ENCODE data around the gene EMC8.
"Not testable (repeated sequence)": the region's sequence is repeated elsewhere in the genome, so short reads cannot be mapped to it uniquely, and the experiment has no call there.

Gene EMC8

DNA sequence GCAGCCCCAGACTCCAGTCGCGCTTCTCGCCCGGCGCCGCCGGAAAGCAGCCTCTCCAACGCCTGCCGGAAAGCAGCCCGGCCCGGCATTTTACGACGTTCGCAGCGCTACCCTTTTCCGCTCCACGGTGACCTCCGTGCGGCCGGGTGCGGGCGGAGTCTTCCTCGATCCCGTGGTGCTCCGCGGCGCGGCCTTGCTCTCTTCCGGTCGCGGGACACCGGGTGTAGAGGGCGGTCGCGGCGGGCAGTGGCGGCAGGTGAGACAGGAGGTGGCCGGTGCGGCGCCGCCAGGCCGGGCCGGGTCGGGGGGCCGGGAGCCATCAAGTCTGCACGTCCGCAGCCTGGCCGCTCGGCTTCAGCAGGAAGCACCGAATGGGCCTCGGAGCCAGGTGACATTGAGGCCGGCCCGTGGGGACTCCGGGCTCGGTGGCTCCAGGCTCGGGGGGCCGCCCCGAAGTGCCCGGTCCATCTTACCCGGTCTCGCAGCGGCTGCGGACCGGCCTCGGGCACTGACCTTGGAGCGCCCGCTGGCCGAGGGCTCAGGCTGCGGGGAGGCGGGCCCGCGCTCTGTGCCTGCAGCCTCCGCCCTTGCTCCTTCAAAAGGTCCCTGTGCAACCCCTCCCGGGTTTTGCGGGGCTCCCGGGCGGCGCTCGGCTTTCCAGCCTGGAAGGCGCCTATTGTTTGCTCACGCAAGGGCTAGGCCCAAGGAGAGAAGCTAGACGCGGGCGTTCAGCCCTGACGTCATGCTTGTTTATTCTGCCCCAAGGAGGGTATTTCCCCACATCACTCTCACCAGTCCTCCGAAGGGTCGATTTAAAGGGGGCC, at the start of gene EMC8, which contains the start of gene COX4I1:
Gene EMC8, minus strand, starts transcription at position 48 of the 824 bp plus-strand sequence. CDS start 249 bp downstream, outside the sequence.
Gene COX4I1, plus strand, starts transcription at position 199 of the 824 bp plus-strand sequence. CDS start 1,511 bp downstream, outside the sequence.
- peak; percentile 94 for DNase-seq

DNA sequence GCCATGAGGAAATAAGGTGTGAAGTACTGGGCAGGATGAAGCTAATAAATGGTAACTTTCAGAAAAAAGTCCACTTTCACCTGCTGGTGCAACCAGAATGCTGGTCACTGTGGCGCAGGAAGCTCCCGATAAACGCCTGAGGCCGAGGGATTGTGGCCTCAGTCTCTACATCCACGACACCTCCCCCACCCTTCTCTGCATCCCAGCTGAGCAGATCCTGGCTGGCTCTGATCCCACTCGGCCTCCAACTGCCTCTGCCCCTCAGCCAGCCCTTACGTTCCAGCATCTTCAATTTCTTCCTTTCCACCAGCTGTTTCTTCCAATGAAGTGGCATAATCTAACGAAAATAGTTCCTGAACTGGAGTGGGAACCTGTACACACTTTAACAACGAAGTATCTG, 49.6 kb upstream of the EMC8 start:
- no peak for DNase-seq

DNA sequence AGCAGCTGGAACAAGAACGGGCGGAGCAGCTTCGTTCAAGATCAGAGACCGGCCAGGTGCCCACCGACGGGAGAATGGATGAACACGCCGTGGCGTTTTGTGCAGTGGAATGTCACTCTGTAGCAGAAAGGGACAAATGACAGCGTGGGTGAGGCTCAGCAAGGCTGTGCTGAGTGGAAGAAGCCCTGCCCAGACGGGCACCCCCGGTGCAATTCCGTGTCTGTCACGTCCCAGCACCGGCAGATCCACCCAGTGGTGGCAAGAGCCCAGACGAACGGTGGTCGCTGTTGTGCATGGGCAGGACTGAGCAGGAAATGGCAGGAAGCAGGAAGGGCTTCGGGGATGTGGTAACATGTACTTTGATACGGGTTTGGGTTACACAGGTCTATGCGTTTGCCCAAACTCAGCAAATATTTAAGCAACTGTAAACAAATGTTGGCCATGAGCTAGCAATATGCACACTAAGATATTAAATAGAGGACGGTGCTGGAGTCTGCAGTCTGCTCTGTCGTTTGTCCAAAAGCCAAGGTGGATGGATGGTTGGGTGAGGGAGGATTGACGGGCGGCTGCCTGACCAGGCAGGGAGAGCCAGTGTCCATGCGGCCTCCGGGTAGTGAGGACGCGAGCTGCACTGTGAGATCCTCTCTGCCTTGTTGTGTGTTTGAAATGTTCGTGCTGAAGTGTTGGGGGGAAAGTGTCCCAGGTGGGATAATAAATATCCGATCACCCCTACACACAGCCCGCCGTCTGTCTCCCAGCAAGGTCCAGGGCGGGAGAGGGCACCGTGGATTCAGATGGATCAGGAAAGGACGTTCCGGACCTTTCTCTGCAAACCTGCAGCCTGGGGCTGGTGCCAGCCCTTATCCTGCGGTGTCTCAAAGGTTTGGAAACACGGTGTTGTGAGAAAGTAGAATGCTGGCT, 48.6 kb upstream of the EMC8 start:
- no peak for DNase-seq

DNA sequence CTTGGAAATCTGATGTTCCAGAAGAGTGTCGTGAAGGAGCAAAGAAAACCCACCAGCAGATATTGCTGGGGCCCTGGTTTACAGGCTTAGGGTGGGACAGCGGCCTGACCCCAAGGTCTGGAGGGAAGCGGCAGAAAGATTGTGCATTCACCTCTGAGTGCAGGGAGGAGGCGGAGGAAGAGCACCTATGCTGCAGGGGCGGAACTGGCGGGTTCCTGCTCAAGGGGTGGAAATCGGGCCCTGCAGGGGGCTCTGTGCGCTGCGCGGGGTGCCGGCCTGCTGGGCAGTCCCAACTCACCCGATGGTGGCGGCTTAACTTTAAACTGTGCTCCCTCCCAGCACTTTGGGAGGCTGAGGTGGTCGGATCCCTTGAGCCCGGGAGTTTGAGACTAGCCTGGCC, 47.7 kb upstream of the EMC8 start:
- no peak for DNase-seq

DNA sequence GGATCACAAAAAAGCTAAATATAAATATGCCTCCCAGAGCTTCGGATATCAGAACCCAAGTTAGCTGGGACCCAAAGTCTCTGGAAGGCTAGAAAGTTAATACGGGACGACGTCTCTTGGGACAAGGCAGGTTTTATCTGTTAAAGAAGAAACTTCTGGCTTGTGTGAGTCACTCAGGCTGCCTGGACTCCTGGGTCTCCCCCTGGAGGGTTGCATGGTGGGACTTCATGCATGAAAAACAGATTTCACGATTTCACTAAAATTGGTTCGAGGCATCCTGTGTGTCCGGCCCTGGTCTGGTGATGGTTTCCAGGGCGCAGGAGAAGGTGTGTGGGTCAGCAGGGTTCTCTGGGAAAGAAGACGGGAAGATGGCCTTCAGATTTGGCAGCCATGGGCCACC, 47.1 kb upstream of the EMC8 start:
- DNase-seq: no peak

DNA sequence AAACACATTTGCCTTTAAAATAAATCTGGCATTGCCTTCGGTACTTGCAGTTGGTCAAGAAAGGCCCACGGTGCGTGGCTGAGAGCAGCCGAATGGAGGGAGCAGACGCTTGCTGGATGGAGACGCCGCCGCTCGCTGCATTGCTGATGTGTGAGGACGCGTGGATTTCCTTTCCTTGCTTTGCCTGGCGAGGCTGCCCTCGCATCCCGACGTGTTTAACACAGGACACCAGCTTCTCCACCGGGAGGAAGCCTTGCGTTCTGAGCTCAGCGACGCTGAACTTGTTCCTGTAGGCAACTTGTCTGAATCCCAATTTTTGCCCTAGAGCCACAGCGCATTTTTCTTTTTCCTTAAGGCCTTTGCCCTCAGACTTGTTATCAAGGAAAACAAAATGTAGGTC, 45.9 kb upstream of the EMC8 start:
- DNase-seq: no peak

DNA sequence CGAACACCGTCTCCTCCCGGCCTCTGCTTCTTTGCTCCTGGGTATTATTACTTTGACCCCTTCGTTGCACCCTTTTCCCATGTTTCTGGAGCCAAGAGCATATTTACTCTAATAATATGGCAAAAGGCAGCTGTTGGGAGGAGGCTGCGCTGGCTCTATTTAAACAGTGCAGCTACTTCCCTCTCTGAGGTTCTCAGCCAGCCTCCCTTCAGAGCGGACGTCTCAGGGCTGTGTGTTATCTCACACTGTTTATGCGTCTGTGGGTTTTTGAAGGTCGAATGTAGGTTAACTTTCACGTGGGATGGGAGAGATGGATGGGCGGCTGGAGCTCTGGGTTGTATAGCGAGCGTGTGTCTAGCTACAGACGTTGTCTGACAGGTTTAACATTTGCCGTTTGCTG, 45.4 kb upstream of the EMC8 start:
- DNase-seq: no peak

DNA sequence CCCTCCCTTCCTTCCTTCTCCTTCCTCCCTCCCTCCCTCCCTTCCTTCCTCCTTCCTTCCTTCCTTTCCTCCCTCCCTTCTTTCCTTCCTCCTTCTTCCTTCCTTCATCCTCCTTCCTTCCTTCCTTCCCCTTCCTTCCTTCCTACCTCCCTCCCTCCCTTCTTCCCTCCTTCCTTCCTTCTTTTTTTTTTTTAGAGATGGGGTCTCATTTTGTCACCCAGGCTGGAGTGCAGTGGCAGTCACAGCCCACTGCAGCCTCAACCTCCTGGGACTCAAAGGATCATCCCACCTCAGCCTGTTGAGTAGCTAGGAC, 44.8 kb upstream of the EMC8 start:
- no peak for DNase-seq

DNA sequence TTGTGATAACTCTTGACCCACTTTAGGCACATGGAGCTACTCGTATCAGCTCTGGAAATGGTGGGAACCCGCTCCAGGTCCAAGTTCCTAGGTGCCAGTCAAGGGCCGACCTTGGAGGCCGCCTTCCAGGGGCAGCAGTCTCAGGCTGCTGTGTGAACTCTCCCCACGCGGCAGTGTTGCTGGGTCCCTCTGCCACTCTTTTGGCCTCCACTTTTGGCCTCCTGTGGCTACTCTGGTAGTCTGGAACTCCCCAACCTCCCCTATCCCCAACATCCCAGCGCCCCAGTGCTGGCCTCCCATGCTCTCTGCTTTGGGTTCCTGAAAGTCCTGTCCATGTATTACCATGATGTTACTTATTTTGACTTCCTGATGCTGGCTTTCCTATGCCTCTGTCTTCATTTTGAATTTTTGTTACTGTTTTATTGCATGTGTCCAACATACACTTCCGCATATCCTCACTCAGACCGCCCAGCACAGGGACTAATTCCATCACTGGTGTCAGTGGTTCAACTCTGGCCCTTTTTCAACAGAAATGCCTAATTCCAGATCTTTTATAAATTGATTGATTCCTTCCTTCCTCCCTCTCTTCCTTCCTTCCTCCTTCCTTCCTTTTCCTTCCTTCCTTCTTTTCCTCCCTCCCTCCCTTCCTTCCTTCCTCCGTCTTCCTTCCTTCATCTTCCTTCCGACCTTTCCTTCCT, 44.3 kb upstream of the EMC8 start:
- DNase-seq: no peak

DNA sequence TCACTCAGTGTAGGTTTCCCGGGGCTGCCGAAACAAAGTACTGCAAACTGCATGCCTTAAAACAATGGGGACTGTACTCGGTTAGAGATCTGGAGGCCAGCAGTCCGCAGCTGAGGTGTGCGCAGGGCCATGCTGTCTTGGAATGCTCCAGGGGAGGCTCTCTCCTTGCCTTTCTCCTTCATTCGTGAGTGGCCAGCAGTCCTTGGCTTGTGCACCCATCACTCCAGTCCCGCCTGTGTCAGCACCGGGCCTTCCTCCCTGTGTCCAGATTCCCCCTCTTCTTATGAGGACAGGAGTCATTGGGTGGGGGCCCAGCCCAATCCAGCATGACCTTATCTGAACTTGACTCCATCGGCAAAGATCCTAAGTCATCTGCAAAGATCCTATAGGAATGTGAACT, 43.5 kb upstream of the EMC8 start:
- no peak for DNase-seq

DNA sequence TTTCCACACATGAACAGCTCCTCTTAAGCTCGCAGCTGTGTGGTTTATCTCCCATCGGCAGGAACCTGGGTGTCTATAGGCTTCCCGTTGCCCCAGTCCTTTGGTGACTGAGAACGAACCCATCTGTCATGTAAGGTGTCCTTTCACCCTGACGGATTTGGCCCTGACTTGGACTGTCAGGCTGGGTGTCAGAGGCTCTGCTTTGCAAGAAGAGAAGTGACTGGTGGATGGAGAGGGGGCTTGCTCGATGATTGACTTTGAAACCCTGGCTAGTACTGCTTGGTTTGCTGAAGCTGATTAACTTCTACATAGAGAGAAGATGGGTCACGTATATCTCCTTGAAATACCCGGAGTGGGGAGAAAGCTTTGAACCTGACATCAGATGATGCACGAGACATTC, 43.1 kb upstream of the EMC8 start:
- no peak for DNase-seq

DNA sequence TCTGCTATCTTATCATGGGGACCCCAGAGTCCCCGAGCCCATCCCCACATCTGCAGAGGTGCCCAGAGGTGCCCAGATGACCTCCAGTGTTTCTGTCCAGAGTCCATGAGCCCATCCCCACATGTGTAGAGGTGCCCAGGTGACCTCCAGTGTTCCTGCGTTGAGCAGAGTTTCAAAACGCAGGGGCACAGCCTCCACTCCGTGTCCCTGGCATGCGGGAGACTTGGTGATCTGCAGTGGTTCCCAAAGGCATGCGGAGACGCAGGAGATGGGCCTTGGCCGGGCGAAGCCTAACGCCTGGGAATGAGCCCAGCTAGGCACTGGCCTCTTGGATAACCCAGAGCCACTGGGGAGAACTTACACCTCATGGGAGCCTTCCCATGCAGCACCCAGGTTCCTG, 41.5 kb upstream of the EMC8 start:
- no peak for DNase-seq

DNA sequence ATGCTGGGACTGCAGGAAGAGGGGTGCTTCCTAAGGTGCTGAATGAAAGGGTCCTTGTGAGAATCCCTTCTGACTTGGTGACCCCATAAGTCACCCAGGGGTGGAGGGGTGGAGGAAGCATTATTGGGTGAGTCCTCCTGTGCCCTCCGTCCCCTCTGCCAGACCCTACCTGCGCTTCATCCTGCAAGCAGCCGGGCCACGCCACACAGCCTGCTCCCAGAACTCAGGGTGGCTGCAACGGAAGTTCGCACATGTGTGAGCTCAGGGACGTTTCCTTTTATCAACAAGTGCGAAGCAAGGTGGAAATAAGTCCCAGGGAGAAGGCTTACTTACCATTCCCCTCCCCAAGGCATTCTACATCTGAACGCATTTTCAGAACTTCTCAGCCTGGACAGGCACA, 41.1 kb upstream of the EMC8 start:
- DNase-seq: no peak

DNA sequence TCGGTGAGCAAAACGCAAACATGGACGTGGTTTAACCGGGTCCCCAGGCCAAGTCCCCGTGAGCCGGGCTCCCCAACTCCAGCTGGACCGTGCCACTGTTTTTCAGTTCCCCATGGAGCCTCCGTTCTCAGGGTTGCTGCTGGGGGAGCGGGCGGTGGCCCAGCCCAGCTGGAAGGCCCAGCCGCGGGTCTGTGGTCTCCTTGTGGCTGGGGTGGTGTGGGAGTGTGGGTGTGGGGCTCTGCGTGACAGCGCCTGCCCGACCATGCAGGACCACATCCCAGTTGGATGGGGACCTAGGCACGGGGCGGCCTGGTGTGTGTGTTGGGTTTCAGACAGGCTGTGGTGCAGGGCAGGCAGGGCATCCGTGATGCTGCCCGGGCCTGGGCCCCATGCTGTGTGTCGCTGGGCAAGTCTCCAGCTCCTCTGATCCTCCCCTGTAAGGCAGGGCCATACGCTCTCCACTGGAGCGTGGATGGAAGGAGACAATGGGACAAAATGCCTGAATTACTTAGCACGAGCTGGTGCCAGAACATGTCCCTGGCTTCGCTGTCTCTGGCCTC, 40.4 kb upstream of the EMC8 start:
- DNase-seq: no peak

DNA sequence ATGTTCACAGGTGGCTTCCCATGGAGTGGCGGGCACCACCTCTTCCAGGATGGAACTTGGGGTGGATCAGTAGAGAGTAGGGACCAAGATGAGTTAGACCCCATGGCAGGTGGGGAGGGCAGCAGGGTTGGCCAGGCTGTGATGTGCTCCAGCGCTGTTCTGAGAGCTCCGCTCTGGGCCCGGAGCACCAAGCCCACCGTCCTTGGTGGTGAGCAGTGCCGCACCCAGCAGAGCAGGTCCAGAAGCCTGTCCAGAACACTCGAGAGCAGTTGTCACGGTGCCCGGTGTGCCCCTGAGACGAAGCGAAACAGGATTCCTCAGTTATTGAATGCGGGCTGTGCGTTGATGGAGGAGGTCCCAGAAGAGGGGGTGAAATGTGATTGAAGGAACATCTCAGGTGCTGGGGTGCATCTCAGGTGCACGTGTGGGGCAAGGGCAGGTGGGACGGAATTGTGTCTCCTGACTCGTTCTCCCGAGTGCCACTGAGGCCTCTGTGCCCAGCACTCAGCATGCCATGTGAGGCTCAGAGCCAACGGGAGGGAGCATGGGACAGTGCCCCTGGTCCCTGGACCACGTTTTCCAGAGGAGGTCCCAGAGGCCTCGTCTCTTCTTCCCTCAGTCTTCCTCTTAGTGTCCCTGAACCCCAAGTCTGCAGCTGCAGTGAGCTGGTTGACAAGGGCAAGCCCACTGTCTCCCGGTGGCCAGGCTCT, 39.7 kb upstream of the EMC8 start:
- DNase-seq: no peak

DNA sequence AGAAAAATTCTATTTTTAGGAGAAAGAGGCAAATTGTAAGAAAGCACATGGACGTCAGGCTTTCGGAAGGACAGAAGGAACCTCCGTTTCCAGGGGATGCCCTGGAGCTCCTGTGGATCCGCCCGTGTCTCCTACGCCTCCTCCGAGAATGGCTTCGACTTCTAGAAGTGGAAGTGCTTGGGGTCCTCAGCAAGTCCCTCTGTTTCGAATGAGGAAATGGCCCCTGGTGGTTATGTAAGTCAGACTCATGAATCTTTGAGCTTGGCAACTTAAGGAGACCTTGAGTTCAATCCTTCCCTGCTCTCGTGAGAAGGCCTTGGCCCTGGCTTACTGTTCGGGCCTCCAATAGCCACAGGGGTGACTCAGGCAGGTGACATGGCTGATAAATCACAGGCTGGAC, 39.0 kb upstream of the EMC8 start:
- DNase-seq: no peak

DNA sequence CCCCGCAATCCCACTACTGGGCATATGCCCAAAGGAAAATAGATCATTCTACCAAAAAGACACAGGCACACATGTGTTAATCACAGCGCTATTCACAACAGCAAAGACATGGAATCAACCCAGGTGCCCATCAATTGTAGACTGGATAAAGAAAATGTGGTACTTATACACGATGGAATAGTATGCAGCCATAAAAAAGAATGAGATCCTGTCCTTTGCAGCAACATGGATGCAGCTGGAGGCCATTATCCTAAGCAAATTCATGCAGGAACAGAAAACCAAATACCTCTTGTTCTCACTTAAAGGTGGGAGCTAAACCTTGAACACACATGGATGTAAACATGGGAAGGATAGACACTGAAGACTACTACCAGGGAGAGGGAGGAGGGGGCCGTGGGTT, 38.3 kb upstream of the EMC8 start:
- not testable (repeated sequence) for DNase-seq

DNA sequence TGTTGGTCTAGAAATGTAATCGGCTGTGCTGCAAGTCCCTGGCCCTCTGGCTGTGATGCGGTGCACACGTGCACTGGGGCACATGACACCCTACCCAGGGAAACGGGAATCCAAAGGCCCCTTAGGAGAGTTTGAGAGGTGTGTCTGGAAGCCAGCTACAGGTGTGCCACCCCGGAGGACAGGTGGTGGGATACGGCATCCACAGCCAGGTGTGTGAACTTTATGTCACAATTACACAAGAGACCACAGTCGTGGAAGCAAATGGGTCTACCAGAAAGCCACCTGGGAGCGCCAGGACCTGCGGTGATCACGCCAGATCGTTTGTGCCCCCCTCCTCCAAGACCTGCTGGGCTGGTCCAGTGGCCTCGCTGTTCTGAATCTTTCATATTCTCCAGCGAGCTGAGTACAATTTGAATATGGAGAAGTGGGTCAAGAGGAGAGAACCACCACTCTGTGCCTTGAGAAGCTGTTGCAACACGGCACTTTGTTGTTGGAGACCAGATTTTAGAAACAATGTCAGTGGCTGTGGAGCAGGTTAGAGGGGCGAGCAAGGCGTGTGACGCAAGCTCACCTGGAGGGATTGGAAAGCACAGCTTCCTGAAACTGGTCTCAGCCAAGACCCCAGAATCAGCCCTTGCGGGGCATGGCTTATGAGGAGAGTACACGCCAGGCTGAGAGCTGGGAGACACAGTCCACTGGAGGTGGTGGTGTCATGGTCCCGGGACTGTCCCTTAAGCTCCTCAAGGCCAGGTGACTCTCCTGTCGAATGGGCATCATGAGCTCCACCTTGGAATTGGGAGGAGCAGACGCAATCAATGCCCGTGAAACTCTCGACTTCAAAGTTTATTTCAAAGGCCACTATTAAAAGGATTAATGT, 37.6 kb upstream of the EMC8 start:
- no peak for DNase-seq

DNA sequence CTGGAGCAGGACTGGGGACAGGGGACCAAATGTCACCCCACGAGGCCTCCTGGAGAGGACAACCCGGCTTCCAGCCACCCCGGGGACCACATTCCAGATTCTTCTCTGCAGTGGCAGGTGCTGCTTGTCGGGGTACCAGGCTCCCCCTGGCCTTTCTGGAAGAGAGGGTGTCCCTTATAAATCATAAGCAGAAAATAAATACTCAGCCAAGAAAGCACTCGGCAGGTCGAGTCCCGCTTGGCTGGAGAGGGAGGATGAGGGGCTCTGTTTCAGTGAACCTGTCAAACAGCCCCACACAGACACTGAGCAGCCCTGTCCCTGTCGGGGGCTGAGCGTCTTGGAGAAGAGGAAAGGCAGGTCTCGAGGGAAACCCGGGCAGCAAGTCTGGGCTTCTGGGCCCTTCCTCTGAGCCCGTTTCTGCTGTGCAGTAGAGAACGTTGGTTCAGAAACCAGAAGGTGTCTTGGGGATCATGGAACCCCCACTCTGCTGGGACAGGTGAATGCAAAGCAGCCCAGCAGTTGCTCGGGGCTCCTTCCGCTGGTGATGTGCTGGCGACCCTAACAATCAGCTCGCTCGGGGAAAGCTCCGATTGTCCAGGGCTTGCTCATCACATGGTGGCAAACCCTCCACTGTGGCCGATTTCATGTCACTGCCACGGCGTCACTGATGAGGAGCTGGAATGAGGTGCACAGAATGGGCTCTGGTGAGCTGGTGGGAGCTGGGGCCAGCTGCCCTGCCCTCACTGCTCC, 36.8 kb upstream of the EMC8 start:
- DNase-seq: no peak

DNA sequence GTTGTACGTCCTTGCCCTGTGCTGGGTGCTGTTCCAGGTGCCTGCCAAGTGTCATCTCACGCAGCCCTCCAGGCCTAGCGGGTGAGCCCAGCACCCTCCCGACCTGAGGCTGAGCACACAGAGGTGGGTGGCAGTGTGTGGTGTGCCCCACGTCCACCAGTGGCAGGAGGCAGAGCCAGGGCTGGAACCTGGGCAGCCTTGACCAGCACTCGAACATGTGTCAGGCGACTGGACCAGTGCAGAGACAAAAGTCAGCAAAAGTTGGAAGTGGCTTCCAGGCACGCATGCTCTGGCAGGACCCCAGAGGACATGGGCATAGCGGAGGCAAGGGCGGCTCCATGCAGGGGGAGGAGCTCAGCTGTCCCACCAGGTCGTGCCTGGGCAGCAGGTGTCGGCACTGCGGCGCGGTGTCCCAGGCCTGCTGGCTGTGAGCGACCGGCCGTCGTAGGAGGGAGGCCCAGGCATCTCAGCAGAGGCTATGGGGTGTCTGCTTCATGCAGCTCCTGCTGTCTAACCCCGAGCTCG, 35.9 kb upstream of the EMC8 start:
- DNase-seq: no peak
